ENCODE measurements around the gene COL5A3.

- no peak for TF ChIP-seq CTCF (conservative IDR thresholded peaks at IDR 0.05; ENCODE audit: low read length)
- TF ChIP-seq EZH2phosphoT487 (IDR thresholded peaks at IDR 0.05; ENCODE audit: borderline replicate concordance, low read depth, low read length) = no peak
Observed at GRCh38 chr19:10006752-10007323, 3.5 kb downstream of the COL5A3 start.

All from OCI-LY7 (cell line).